K562 (cell line): ENCODE measurements around the gene EIF4G1. TPM values are rescaled to one million over a fixed set of nuclear protein-coding genes. Genes with fewer than 3 reads are reported as not detected.

ENCODE experiments used
- MEF2D ChIP-seq: conservative IDR thresholded peaks from 2 replicates; pipeline ENCODE4 v1.6.1; 2016; ENCODE audit warnings: low read depth, missing genetic modification characterization, missing compliant biosample characterization
- RBM22 ChIP-seq: fragments of 200-400 bp; formaldehyde crosslinking; IDR thresholded peaks from 2 replicates; pipeline ENCODE4 v1.6.1; 2018; ENCODE audit warnings: low read length, low read depth; ENCODE audit not compliant: poor library complexity, severe bottlenecking
- SIRT6 ChIP-seq: IDR thresholded peaks from one replicate; pipeline ENCODE4 v1.6.1; 2012; ENCODE audit warnings: low read depth, mild to moderate bottlenecking, control low read depth, inconsistent platforms, low read length, moderate library complexity
- U2AF1 ChIP-seq: fragments of 200-400 bp; formaldehyde crosslinking; optimal IDR thresholded peaks from 2 replicates; pipeline ENCODE3; 2017; ENCODE audit warnings: mild to moderate bottlenecking, low read depth, low read length, moderate library complexity
- ZNF407 ChIP-seq: fragments of 450-650 bp; IDR thresholded peaks from 2 replicates; pipeline ENCODE4 v1.6.1; 2016; ENCODE audit warnings: low read depth
- polyA plus RNA-seq, 8 experiments: library from polyadenylated mRNA; depleted of rRNA in 4 of 8; stranded (reverse) in 5 of 8; unstranded in 3 of 8; fragments of >200 nt; fragmentation: Nextera tagmentation in 2 of 8; fragmentation: Illumina TruSeq in 1 of 8; extraction: Ambion mirVana in 2 of 8; extraction: Trizol in 1 of 8; gene quantifications; 2 replicates each; pipeline versions ENCODE4 v1.2.1 to v1.2.3, GENCODE V29; 2011 to 2014; ENCODE audit warnings: inconsistent platforms in 1 of 8, missing spikeins in 1 of 8
- total RNA-seq, 7 experiments: library from RNA; depleted of rRNA in 6 of 7; stranded (reverse); fragments of >200 nt in 6 of 7; fragmentation: Illumina TruSeq in 2 of 7; extraction: Trizol in 2 of 7; gene quantifications; 2 replicates each; pipeline versions ENCODE4 v1.2.1 to v1.2.3, GENCODE V29; 2011 to 2021; ENCODE audit warnings: low replicate concordance in 1 of 7
- TF ChIP-seq, protein P1 (sequence below): fragments of 250-450 bp; sonication (Bioruptor Pico); IDR thresholded peaks from 2 replicates; pipeline ENCODE4 v1.9.0; 2021; ENCODE audit warnings: mild to moderate bottlenecking, inconsistent platforms
- TF ChIP-seq, protein P2 (sequence below): fragments of 450-650 bp; IDR thresholded peaks from one replicate; pipeline ENCODE4 v1.6.1; 2018; ENCODE audit warnings: mild to moderate bottlenecking, moderate library complexity; ENCODE audit not compliant: partially characterized antibody
- TF ChIP-seq, protein P3 (sequence below): sonication (generic); formaldehyde crosslinking; IDR thresholded peaks from 2 replicates; pipeline ENCODE4 v1.9.0; 2022; ENCODE audit warnings: mild to moderate bottlenecking, missing genetic modification reagents

The EIF4G1 gene
- total and polyA plus RNA-seq, 9 of the 15 experiments (the other 6 are each of a cell fraction or from before 2014, with no cell fraction given), result 4.6 to 505 (median 155) TPM

DNA sequence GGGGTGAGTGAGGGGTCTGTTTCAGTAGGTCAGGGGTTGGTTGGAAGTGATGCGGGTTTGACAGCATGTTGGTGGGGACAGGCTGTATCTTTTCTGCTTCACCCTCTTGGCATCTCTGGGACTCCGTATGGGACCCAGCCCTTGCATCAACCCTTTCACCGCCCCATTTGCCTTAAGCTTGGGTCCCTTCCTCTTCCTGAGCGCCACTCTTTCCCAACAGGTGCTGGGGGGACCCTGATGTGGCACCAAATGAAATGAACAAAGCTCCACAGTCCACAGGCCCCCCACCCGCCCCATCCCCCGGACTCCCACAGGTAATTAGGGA, 1.1 kb downstream of the EIF4G1 start (continued):
- TF ChIP-seq ZNF407 (peak; percentile 52; the same call in 1 of the 2 replicates), SIRT6 (no peak), U2AF1 (no peak), RBM22 (no peak), MEF2D (tag) (no peak)
- TF ChIP-seq, protein P1, sequence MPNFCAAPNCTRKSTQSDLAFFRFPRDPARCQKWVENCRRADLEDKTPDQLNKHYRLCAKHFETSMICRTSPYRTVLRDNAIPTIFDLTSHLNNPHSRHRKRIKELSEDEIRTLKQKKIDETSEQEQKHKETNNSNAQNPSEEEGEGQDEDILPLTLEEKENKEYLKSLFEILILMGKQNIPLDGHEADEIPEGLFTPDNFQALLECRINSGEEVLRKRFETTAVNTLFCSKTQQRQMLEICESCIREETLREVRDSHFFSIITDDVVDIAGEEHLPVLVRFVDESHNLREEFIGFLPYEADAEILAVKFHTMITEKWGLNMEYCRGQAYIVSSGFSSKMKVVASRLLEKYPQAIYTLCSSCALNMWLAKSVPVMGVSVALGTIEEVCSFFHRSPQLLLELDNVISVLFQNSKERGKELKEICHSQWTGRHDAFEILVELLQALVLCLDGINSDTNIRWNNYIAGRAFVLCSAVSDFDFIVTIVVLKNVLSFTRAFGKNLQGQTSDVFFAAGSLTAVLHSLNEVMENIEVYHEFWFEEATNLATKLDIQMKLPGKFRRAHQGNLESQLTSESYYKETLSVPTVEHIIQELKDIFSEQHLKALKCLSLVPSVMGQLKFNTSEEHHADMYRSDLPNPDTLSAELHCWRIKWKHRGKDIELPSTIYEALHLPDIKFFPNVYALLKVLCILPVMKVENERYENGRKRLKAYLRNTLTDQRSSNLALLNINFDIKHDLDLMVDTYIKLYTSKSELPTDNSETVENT (CRISPR knock-in tag), result no peak
- TF ChIP-seq, protein P2, sequence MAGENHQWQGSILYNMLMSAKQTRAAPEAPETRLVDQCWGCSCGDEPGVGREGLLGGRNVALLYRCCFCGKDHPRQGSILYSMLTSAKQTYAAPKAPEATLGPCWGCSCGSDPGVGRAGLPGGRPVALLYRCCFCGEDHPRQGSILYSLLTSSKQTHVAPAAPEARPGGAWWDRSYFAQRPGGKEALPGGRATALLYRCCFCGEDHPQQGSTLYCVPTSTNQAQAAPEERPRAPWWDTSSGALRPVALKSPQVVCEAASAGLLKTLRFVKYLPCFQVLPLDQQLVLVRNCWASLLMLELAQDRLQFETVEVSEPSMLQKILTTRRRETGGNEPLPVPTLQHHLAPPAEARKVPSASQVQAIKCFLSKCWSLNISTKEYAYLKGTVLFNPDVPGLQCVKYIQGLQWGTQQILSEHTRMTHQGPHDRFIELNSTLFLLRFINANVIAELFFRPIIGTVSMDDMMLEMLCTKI, result no peak
- TF ChIP-seq, protein P3, sequence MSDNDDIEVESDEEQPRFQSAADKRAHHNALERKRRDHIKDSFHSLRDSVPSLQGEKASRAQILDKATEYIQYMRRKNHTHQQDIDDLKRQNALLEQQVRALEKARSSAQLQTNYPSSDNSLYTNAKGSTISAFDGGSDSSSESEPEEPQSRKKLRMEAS (CRISPR knock-in tag), result 0 out of 2 replicates have a peak, but pooled peaks have one; percentile 1
